SK-N-SH treated with all-trans-retinoic acid at 6 μM for 48 hours (cell line): ENCODE results near the gene ST6GAL2.

Experiments
- ATAC-seq: fragments of 200-7000 bp; cut with Tn5 transposase; 3 replicates; pipeline ENCODE4 v1.9.1; 2020; ENCODE audit warnings: mild to moderate bottlenecking, moderate library complexity
- ARNTL ChIP-seq: fragments of 450-650 bp; formaldehyde crosslinking; IDR thresholded peaks from 2 replicates; pipeline ENCODE4 v1.5.0; 2020; ENCODE audit warnings: low read depth, mild to moderate bottlenecking, moderate library complexity, borderline replicate concordance
- BACH2 ChIP-seq: fragments of 250-450 bp; sonication (Bioruptor Pico); IDR thresholded peaks from 2 replicates; pipeline ENCODE4 v1.9.0; 2021; ENCODE audit warnings: mild to moderate bottlenecking, borderline replicate concordance
- CREB5 ChIP-seq: fragments of 250-450 bp; sonication (Bioruptor Pico); IDR thresholded peaks from 2 replicates; pipeline ENCODE4 v1.5.1; 2020; ENCODE audit warnings: low read depth, mild to moderate bottlenecking, moderate library complexity
- CSDC2 ChIP-seq: fragments of 250-450 bp; sonication (Bioruptor Pico); IDR thresholded peaks from 2 replicates; pipeline ENCODE4 v1.5.0; 2020; ENCODE audit warnings: mild to moderate bottlenecking, moderate library complexity
- CSRNP3 ChIP-seq: fragments of 250-450 bp; sonication (Bioruptor Pico); IDR thresholded peaks from 2 replicates; pipeline ENCODE4 v1.5.1; 2021; ENCODE audit warnings: mild to moderate bottlenecking, moderate library complexity
- ESRRG ChIP-seq: fragments of 250-450 bp; sonication (Bioruptor Pico); IDR thresholded peaks from 2 replicates; pipeline ENCODE4 v1.6.1; 2021; ENCODE audit warnings: mild to moderate bottlenecking
- GLIS3 ChIP-seq: fragments of 250-450 bp; sonication (Bioruptor Pico); IDR thresholded peaks from 2 replicates; pipeline ENCODE4 v1.5.0; 2020; ENCODE audit warnings: mild to moderate bottlenecking, moderate library complexity
- ISL1 ChIP-seq: fragments of 250-450 bp; sonication (Bioruptor Pico); IDR thresholded peaks from 2 replicates; pipeline ENCODE4 v2.1.2; 2022; ENCODE audit warnings: mild to moderate bottlenecking, moderate library complexity
- POU6F1 ChIP-seq: fragments of 250-450 bp; sonication (Bioruptor Pico); IDR thresholded peaks from 2 replicates; pipeline ENCODE4 v1.8.0; 2021; ENCODE audit warnings: low read depth, mild to moderate bottlenecking, moderate library complexity, borderline replicate concordance
- PPARA ChIP-seq: fragments of 250-450 bp; sonication (Bioruptor Pico); IDR thresholded peaks from 2 replicates; pipeline ENCODE4 v1.5.0; 2020; ENCODE audit warnings: mild to moderate bottlenecking, borderline replicate concordance
- RARB ChIP-seq: fragments of 250-450 bp; sonication (Bioruptor Pico); IDR thresholded peaks from 2 replicates; pipeline ENCODE4 v1.8.0; 2021; ENCODE audit warnings: mild to moderate bottlenecking, moderate library complexity
- SNAI2 ChIP-seq: fragments of 250-450 bp; sonication (Bioruptor Pico); IDR thresholded peaks from 2 replicates; pipeline ENCODE4 v1.5.0; 2020; ENCODE audit warnings: mild to moderate bottlenecking, moderate library complexity
- TCF4 ChIP-seq: fragments of 250-450 bp; sonication (Bioruptor Pico); IDR thresholded peaks from 2 replicates; pipeline ENCODE4 v1.8.0; 2021; ENCODE audit warnings: mild to moderate bottlenecking, moderate library complexity, borderline replicate concordance
- TOX ChIP-seq: fragments of 250-450 bp; sonication (Bioruptor Pico); IDR thresholded peaks from 2 replicates; pipeline ENCODE4 v1.8.0; 2021; ENCODE audit warnings: mild to moderate bottlenecking, moderate library complexity, borderline replicate concordance
- ZC3H10 ChIP-seq: fragments of 250-450 bp; sonication (Bioruptor Pico); IDR thresholded peaks from 2 replicates; pipeline ENCODE4 v1.5.1; 2021; ENCODE audit warnings: mild to moderate bottlenecking, moderate library complexity
- ZFP30 ChIP-seq: fragments of 450-650 bp; formaldehyde crosslinking; IDR thresholded peaks from 2 replicates; pipeline ENCODE4 v1.5.0; 2022; ENCODE audit warnings: mild to moderate bottlenecking, moderate library complexity
- ZNF70 ChIP-seq: fragments of 450-650 bp; formaldehyde crosslinking; IDR thresholded peaks from 2 replicates; pipeline ENCODE4 v1.5.0; 2020; ENCODE audit warnings: mild to moderate bottlenecking, moderate library complexity
- ZNF8 ChIP-seq: fragments of 450-650 bp; formaldehyde crosslinking; IDR thresholded peaks from 2 replicates; pipeline ENCODE4 v1.5.0; 2020; ENCODE audit warnings: mild to moderate bottlenecking, moderate library complexity
- TF ChIP-seq, protein P1 (sequence below): fragments of 250-450 bp; sonication (Bioruptor Pico); IDR thresholded peaks from 2 replicates; pipeline ENCODE4 v1.8.0; 2020; ENCODE audit warnings: mild to moderate bottlenecking, moderate library complexity, borderline replicate concordance
- TF ChIP-seq, protein P2 (sequence below): fragments of 250-450 bp; sonication (Bioruptor Pico); IDR thresholded peaks from 2 replicates; pipeline ENCODE4 v1.5.0; 2020; ENCODE audit warnings: mild to moderate bottlenecking, moderate library complexity

Gene ST6GAL2

GRCh38 chr2:106885329-106885728 lies 638 bp downstream of the ST6GAL2 start:
- TF ChIP-seq PPARA (CRISPR knock-in tag) (no peak), BACH2 (CRISPR knock-in tag) (no peak), TCF4 (CRISPR knock-in tag) (no peak), SNAI2 (CRISPR knock-in tag) (no peak), POU6F1 (CRISPR knock-in tag) (no peak), CSDC2 (CRISPR knock-in tag) (no peak), CSRNP3 (CRISPR knock-in tag) (no peak), ESRRG (no peak), GLIS3 (CRISPR knock-in tag) (no peak), ARNTL (CRISPR knock-in tag) (no peak)
- TF ChIP-seq, protein P1, sequence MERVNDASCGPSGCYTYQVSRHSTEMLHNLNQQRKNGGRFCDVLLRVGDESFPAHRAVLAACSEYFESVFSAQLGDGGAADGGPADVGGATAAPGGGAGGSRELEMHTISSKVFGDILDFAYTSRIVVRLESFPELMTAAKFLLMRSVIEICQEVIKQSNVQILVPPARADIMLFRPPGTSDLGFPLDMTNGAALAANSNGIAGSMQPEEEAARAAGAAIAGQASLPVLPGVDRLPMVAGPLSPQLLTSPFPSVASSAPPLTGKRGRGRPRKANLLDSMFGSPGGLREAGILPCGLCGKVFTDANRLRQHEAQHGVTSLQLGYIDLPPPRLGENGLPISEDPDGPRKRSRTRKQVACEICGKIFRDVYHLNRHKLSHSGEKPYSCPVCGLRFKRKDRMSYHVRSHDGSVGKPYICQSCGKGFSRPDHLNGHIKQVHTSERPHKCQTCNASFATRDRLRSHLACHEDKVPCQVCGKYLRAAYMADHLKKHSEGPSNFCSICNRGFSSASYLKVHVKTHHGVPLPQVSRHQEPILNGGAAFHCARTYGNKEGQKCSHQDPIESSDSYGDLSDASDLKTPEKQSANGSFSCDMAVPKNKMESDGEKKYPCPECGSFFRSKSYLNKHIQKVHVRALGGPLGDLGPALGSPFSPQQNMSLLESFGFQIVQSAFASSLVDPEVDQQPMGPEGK (CRISPR knock-in tag), result no peak
- TF ChIP-seq, protein P2, sequence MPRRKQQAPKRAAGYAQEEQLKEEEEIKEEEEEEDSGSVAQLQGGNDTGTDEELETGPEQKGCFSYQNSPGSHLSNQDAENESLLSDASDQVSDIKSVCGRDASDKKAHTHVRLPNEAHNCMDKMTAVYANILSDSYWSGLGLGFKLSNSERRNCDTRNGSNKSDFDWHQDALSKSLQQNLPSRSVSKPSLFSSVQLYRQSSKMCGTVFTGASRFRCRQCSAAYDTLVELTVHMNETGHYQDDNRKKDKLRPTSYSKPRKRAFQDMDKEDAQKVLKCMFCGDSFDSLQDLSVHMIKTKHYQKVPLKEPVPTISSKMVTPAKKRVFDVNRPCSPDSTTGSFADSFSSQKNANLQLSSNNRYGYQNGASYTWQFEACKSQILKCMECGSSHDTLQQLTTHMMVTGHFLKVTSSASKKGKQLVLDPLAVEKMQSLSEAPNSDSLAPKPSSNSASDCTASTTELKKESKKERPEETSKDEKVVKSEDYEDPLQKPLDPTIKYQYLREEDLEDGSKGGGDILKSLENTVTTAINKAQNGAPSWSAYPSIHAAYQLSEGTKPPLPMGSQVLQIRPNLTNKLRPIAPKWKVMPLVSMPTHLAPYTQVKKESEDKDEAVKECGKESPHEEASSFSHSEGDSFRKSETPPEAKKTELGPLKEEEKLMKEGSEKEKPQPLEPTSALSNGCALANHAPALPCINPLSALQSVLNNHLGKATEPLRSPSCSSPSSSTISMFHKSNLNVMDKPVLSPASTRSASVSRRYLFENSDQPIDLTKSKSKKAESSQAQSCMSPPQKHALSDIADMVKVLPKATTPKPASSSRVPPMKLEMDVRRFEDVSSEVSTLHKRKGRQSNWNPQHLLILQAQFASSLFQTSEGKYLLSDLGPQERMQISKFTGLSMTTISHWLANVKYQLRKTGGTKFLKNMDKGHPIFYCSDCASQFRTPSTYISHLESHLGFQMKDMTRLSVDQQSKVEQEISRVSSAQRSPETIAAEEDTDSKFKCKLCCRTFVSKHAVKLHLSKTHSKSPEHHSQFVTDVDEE, result no peak
- peak; percentile 2; the same call in 1 of the 3 replicates for ATAC-seq

DNA sequence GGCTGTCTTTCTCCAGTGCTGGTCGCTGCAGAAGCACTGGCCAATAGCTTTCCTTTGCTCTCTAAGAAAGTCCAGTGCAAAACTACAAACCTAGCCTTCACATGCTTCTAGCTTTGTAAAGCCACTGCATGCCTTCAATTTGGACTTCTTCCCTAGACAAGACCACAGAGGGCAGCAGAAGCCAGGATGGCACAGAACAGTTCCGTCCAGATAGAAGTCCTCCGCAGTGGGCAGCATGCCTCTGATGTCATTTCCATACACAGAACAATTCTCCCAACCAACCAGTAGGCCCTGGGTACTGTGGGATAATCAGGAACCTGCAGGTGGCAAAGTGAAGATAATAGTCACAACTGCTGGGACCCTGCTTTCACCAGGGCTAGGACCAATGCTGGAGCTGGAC lies 3.3 kb downstream of the ST6GAL2 start:
- peak; percentile 17; the same call in 1 of the 3 replicates for ATAC-seq
- TF ChIP-seq CREB5 (CRISPR knock-in tag), result no peak
- TF ChIP-seq, protein P1 (CRISPR knock-in tag), result no peak
- no peak for TF ChIP-seq ZNF8 (CRISPR knock-in tag)
- no peak for TF ChIP-seq ZC3H10 (CRISPR knock-in tag)
- TF ChIP-seq ZNF70 (CRISPR knock-in tag), result no peak
- no peak for TF ChIP-seq SNAI2 (CRISPR knock-in tag)
- no peak for TF ChIP-seq TCF4 (CRISPR knock-in tag)
- no peak for TF ChIP-seq ESRRG

DNA sequence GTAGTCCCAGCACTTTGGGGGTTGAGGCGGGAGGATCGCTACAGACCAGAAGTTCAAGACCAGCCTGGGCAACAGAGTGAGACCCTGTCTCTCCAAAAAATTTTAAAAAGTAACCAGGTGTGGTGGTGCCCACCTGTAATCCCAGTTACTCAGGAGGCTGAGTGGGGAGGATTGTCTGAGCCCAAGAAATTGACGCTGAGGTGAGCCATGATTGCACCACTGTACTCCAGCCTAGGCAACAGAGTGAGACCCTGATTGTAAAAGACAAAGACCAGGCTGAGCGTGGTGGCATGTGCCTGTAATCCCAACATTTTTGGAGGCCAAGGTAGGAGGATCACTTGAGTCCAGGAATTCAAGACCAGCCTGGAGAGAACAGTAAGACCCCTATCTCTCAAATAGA lies 7.8 kb downstream of the ST6GAL2 start:
- TF ChIP-seq ISL1 (CRISPR knock-in tag), result no peak
- TF ChIP-seq, protein P2, result no peak
- no peak for TF ChIP-seq CSDC2 (CRISPR knock-in tag)
- no peak for TF ChIP-seq SNAI2 (CRISPR knock-in tag)
- TF ChIP-seq RARB, result no peak
- no peak for TF ChIP-seq ARNTL (CRISPR knock-in tag)
- no peak for TF ChIP-seq GLIS3 (CRISPR knock-in tag)
- no peak for TF ChIP-seq ZFP30 (CRISPR knock-in tag)
- no peak for TF ChIP-seq TOX (CRISPR knock-in tag)
- no peak for TF ChIP-seq ZC3H10 (CRISPR knock-in tag)

More for the DNA sequence above, 7.8 kb downstream of the ST6GAL2 start:
- no peak for ATAC-seq
